Omental fat pad (tissue), 4 donors: ENCODE measurements around the gene SEC11C. TPM values are rescaled to one million over a fixed set of nuclear protein-coding genes. Genes with fewer than 3 reads are reported as not detected.

Source experiments
- ATAC-seq: fragments of 150-250 bp; one replicate; pipeline ENCODE4 v1.9.1; 2016; ENCODE audit warnings: mild to moderate bottlenecking, moderate library complexity; ENCODE audit not compliant: low FRiP score
- DNase-seq: peaks from one replicate; pipeline ENCODE4 v3.0.0-alpha.2; 2019; ENCODE audit warnings: low spot score
- CTCF ChIP-seq, 3 donors: fragments of 450-650 bp; IDR thresholded peaks; one replicate each; pipeline ENCODE4 v1.5.1; 2016 to 2017; ENCODE audit warnings: antibody characterized with exemption in 3 of 3, mild to moderate bottlenecking in 3 of 3, moderate library complexity in 2 of 3
- total RNA-seq, 4 donors: library from RNA; depleted of rRNA; stranded (reverse); fragments of >200 nt; gene quantifications; one replicate each; pipeline ENCODE4 v1.1.0, GENCODE V29; 2016

Gene SEC11C
- total RNA-seq, 4 donors from 2014 or later = 13.6 to 34.9 (median 20.5) TPM

GRCh38 chr18:59109375-59109774 is 30.3 kb upstream of the SEC11C start:
- DNase-seq = no peak
- no peak for ATAC-seq
- TF ChIP-seq CTCF (IDR thresholded peaks at IDR 0.05) = no peak

GRCh38 chr18:59114160-59114559 is 25.5 kb upstream of the SEC11C start:
- ATAC-seq (no peak), DNase-seq (no peak)
- TF ChIP-seq CTCF (IDR thresholded peaks at IDR 0.05) = no peak

- peak; percentile 88 for ATAC-seq
- DNase-seq = no peak
- no peak for TF ChIP-seq CTCF (IDR thresholded peaks at IDR 0.05)
These were observed 15.9 kb upstream of the SEC11C start for GRCh38 chr18:59123588-59124369.

GRCh38 chr18:59124370-59124704 is 15.3 kb upstream of the SEC11C start:
- ATAC-seq (no peak), DNase-seq (no peak)
- TF ChIP-seq CTCF (IDR thresholded peaks at IDR 0.05) = no peak

- no peak for DNase-seq
- TF ChIP-seq CTCF (IDR thresholded peaks at IDR 0.05) = no peak
- ATAC-seq = no peak
These were observed 12.6 kb upstream of the SEC11C start for GRCh38 chr18:59127047-59127446.

GRCh38 chr18:59129951-59130703 is 9.6 kb upstream of the SEC11C start:
- DNase-seq (no peak), ATAC-seq (no peak)

More at GRCh38 chr18:59129951-59130703, 9.6 kb upstream of the SEC11C start:
- no peak for TF ChIP-seq CTCF (IDR thresholded peaks at IDR 0.05)
